Right hindlimb (tissue), 1 donor: ENCODE results near the gene GBX2.
"Not testable (repeated sequence)": the region's sequence is repeated elsewhere in the genome, so short reads cannot be mapped to it uniquely, and the experiment has no call there.

Experiments
- DNase-seq: peaks from one replicate; pipeline ENCODE4 v3.0.0-alpha.2; 2018

The GBX2 gene

GRCh38 chr2:236143811-236144210 is 24.4 kb downstream of the GBX2 start:
- no peak for DNase-seq

- DNase-seq = not testable (repeated sequence)
Observed at GRCh38 chr2:236141616-236142015, 26.6 kb downstream of the GBX2 start.

- DNase-seq = no peak
Observed at GRCh38 chr2:236137066-236137465, 31.1 kb downstream of the GBX2 start.

- no peak for DNase-seq
Observed at GRCh38 chr2:236136538-236136937, 31.6 kb downstream of the GBX2 start.

GRCh38 chr2:236133410-236134012 is 34.7 kb downstream of the GBX2 start:
- no peak for DNase-seq

- no peak for DNase-seq
Observed at GRCh38 chr2:236131073-236131692, 37.0 kb downstream of the GBX2 start.

- no peak for DNase-seq
Observed at GRCh38 chr2:236130349-236130998, 37.7 kb downstream of the GBX2 start.

- no peak for DNase-seq
Observed at GRCh38 chr2:236129935-236130334, 38.3 kb downstream of the GBX2 start.

GRCh38 chr2:236128321-236128720 is 39.9 kb downstream of the GBX2 start:
- DNase-seq = no peak

GRCh38 chr2:236127010-236127409 is 41.2 kb downstream of the GBX2 start:
- no peak for DNase-seq

- no peak for DNase-seq
Observed at GRCh38 chr2:236125541-236125940, 42.6 kb downstream of the GBX2 start.

- DNase-seq = no peak
Observed at GRCh38 chr2:236124182-236124893, 43.8 kb downstream of the GBX2 start.

GRCh38 chr2:236123716-236124115 is 44.5 kb downstream of the GBX2 start:
- no peak for DNase-seq

GRCh38 chr2:236122236-236122635 is 46.0 kb downstream of the GBX2 start:
- no peak for DNase-seq

GRCh38 chr2:236121546-236121945 is 46.6 kb downstream of the GBX2 start:
- no peak for DNase-seq

- DNase-seq = no peak
Observed at GRCh38 chr2:236120829-236121228, 47.4 kb downstream of the GBX2 start.

- DNase-seq = no peak
Observed at GRCh38 chr2:236120141-236120601, 48.0 kb downstream of the GBX2 start.

- DNase-seq = no peak
Observed at GRCh38 chr2:236119476-236119875, 48.7 kb downstream of the GBX2 start.

GRCh38 chr2:236119003-236119402 is 49.2 kb downstream of the GBX2 start:
- DNase-seq = no peak

- DNase-seq = no peak
Observed at GRCh38 chr2:236117861-236118269, 50.3 kb downstream of the GBX2 start.

GRCh38 chr2:236117401-236117800 is 50.8 kb downstream of the GBX2 start:
- DNase-seq = no peak
